GM12872 (cell line): ENCODE measurements around the gene TOM1L2.
A peak's percentile ranks its signal among the peaks of the same experiment; 100 is the strongest.

Source experiments
- TF ChIP-seq, protein P1 (sequence below): IDR thresholded peaks from 3 replicates; pipeline ENCODE4 v1.5.1; 2011; ENCODE audit warnings: low read depth, mild to moderate bottlenecking, low read length, moderate library complexity; ENCODE audit not compliant: insufficient read depth

Gene TOM1L2

DNA sequence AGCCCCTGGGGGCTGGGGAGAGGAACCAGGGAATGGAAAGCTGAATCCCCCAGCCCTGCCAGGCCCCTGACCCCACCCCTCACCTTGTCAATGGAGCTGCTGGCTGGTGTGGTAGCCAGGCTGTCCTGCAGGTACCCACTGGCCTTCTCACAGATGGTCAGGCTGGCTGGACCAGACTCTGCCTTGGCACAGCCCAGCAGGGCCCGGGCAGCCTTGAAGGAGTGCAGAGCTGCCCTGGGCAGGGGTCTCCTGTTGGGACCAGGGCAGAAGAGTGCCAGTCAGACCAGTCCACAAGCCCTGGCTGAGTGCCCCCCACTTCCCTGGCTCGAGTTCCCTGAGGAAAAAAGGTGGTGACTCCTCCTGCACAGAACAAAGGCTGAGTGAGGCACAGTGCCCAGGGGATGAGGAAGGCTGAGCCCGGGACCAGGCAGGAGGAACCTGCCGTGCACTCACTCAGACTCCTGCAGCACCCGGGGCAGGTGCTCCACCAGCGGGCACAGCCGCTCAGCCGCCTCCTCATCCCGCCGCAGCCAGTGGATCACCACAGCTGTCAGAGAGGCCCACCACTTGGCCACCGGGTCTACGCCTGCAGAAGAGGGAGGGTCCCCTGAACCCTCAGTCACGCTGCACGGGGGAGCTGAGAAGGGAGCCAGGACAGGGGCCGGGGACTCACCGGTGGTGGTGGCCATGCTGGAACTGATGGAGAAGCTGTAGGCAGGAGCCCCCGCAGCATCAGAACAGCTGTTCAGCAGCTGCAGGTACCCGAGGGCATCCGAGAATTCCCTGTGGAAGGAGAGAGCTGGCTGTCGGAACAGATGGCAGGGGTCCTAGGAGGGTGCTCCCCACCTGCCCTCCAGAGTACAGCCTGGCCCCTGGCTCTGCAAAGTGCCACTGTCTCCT is 157.8 kb downstream of the TOM1L2 start:
- TF ChIP-seq, protein P1, sequence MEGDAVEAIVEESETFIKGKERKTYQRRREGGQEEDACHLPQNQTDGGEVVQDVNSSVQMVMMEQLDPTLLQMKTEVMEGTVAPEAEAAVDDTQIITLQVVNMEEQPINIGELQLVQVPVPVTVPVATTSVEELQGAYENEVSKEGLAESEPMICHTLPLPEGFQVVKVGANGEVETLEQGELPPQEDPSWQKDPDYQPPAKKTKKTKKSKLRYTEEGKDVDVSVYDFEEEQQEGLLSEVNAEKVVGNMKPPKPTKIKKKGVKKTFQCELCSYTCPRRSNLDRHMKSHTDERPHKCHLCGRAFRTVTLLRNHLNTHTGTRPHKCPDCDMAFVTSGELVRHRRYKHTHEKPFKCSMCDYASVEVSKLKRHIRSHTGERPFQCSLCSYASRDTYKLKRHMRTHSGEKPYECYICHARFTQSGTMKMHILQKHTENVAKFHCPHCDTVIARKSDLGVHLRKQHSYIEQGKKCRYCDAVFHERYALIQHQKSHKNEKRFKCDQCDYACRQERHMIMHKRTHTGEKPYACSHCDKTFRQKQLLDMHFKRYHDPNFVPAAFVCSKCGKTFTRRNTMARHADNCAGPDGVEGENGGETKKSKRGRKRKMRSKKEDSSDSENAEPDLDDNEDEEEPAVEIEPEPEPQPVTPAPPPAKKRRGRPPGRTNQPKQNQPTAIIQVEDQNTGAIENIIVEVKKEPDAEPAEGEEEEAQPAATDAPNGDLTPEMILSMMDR, result no peak

DNA sequence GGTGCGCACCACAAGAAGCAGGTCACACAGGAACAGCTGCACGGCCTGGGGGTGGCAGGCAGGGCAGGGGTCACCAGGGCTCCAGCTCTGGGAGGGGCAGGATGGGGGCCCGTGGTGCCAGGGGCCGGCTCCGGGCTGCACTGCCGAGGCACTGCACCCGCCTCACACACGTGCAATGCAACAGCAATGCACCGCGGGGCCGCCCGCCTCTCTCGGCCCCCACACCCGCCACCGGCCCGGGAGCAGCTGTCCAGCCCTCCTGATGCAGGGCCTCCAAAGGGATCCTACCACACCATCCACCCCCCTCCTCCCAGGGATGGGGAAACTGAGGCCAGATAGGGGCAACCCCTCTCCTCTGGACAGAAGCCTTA is 158.5 kb downstream of the TOM1L2 start:
- TF ChIP-seq, protein P1, result no peak

DNA sequence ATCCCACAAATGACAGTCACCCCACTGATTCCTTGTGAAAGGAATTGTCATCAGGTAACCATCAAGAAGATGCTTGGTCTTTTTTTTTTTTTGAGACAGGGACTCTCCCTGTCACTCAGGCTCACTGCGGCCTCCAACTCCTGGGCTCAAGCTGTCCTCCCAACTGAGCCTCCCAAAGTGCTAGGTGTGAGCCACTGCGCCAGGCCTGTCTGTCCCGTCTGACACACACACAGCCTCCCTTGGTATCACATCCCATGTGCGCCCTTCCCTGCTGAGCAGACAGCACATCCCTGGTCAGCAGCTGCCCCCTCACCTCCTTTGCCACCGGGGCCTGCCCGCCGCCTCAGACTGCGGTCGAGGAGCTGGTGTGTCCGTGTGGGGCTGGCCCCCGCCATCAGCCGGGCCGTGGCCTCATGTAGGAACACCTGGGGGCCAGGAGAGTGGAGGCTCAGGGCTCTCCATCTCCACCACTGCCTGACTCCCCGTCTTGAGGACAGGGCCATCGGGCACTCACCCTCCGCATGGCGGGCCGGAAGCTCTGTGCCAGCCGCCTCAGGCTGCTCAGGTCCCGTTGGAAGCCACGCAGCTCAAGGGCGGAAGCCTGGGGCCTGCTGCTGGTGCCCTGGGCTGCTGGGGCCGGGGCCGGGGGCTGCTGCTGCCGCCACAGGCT is 159.0 kb downstream of the TOM1L2 start:
- TF ChIP-seq, protein P1, result no peak

DNA sequence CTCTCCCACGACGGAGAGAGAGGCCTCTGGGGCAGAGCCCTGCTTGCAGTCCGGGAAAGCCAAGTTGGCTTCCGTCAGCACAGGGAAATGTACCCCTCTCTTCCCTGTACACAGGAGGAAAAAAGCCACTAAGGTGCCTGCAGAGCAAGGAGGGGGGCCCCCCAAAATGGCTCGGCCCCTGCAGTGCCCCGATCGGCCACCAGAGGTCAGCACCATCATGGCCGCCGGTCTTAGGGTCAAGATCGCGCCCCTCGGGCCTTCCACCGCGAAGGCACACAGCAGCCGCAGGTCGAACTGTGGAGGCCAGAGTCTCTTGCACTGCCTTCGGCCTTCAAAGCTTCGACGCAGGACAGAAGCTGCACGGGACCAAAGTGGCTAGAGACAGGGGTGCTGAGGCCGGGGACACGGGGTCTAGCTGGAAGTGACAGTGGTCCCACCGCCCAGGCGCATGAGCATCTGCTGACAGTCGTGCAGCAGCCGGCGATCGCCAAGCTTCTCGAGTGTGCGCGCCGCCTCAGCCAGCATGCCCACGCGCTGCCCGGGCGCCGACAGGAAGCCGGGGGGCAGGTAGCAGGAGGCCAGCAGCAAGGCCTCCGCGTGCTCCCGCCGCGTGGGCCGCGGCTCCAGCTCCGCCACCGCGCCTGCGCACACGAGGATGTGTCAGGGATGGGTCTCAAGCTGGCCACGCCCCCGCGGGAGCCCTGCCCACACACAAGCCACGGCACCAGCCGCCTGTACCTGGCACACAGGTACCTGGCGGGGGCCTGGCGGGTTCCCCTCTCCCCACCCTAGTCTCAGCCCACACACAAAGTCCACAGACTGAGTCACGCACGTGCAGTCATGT is 159.8 kb downstream of the TOM1L2 start:
- TF ChIP-seq, protein P1, result peak; percentile 98

DNA sequence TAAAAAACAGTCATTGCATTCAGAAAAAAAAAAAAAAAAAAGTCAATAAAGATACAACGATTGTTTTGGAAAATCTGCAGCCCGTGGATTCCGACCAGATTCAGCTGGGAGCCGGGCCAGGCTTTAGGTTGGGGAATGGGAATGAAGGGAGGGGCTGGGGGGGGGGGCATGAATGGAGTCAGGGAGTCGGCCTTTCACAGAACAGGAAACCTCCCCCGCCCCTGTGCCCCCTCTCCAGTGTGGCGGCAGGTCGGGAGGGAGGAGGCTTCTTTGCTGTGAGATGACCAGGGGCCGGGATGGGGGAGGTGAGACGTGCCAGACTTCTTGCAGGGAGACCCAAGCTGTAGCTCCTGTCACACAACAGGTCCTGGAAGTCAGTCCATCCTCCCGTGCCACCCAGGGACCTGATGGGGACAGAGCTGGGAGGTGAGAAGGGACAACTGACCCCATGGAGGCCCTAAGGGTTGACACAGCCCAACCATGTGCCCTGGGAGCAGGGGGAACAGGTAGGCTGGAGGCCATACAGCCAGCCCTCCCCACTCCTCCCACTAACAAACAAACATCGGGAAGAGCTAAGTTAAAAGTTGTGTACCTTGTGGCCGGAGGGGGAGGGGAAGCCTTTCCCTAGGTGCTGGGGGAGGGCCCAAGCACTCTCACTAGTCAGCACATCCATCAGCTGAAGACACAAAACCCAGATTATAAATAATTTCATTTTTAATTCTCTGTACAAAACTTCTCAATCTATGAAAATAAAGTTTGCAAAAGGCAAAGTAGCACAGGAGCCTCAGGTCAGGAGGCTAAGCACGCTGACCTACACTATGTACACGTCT is 160.6 kb downstream of the TOM1L2 start:
- TF ChIP-seq, protein P1, result no peak

DNA sequence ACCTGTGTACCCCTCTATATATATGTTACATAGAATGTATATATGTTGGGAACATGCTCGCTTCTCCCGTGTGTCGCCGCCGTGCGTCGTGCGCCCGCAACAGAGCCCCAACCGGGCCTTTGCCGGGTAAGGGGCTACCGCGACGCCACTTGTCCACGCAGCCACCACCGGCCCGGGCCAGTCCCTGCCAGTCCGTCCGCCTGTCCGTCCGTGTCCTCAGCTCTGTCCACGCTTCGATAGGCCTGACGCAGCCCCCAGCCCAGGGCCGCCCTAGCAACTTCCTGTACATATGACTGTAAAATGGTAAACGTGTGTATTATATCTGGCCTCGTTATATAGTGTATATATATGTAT is 161.3 kb downstream of the TOM1L2 start:
- TF ChIP-seq, protein P1, result no peak
